ENCODE data around the gene SLIRP.
"Not testable (repeated sequence)": the region's sequence is repeated elsewhere in the genome, so short reads cannot be mapped to it uniquely, and the experiment has no call there.

The SLIRP gene

DNA sequence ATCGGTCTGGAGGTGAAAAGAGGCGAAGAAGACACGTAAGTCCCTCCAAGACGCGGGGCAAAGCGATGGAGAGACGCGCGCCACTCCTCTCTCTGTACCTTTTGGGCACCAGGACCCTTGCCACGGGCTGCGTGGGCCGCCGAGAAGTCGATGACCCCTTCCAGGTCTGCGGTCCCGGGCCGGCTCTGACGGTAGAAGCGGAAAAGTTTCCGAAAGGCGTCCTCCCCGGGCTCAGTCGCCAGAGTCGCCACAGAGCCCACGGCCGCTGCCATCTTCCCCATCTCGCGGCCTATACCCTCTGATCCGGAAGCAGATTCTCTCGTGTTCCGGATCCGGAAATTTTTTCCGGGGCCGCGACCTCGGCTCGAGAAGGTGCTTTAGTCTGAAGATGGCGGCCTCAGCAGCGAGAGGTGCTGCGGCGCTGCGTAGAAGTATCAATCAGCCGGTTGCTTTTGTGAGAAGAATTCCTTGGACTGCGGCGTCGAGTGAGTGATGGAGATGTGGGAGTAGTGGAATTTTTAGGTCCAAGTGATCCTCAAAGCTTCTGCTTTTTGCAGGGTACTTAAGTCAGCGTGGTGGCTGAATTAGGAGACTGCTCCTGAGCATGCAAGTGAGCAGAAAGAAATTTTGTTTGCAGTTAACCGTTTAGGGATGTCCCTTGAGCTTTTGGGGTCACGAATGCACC lies at the start of gene SLIRP, which contains the start of gene ALKBH1:
SLIRP (plus strand) TSS at position 380 of the 685 bp plus-strand sequence; CDS start at position 389, 9 bp downstream.
ALKBH1 (minus strand) TSS at position 300 of the 685 bp plus-strand sequence; CDS start at position 281, 19 bp downstream.
- peak; percentile 90 for DNase-seq

DNA sequence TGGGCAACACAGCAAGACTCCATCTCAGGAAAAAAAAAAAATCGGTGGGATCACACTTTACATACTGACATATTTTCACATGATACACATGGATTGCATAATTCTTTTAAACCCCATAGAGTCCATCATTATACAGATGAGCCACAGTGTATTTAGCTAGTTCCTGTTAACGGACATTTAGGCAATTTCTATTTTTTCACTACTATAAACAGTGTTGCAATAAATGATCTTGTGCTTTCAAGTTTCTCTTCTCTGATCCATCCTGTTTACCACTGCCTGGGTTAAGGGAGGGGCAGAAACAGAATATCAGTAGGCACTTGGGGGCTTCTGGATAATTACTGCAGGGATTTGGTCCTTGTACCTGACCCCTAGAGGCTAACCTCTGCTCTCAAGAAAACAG lies 48.1 kb upstream of the SLIRP start:
- DNase-seq, result peak; percentile 96

DNA sequence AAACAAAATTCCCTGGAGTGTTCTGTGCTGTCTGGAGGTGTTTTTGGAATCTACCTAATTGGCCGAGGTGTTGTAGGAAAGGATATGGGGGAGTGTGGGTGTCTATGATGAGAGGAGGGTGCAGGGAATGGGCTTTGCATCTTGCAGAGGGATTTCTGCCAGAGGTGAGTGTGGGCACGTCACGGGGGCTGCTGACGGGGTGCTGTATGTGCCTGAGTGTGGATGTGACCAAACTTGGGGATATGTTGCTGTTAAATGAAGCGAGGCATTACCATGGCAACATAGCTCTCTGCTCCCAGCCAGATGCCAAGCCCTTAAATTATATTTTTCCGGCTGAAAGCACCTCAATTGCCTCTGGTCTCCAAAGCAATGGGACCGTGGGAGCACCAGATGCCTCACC lies 47.1 kb upstream of the SLIRP start:
- no peak for DNase-seq

DNA sequence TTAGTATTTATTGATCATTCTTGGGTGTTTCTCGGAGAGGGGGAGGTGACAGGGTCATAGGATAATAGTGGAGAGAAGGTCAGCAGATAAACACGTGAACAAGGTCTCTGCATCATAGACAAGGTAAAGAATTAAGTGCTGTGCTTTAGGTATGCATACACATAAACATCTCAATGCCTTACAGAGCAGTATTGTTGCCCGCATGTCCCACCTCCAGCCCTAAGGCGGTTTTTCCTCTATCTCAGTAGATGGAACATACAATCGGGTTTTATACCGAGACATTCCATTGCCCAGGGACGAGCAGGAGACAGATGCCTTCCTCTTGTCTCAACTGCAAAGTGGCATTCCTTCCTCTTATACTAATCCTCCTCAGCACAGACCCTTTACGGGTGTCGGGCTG lies 46.3 kb upstream of the SLIRP start:
- DNase-seq, result not testable (repeated sequence)

DNA sequence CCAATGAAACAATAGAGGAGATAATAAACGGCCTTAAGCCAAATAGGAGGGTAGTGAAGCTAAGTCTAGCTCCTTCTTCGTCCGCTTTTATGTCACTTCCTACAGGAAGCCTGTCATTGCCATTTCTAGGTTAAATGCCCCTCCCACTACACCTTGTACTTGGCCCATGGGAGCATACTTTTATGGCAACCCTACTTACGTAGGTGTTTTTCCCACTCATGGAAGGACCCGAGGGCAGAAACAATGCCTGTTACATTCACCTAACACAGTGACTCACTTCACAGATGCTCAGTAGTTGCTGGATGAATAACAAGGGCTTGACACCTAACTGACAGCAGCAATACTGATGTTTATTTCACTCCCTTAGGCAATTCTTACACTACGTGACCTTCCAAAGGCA lies 44.6 kb upstream of the SLIRP start:
- DNase-seq, result no peak

DNA sequence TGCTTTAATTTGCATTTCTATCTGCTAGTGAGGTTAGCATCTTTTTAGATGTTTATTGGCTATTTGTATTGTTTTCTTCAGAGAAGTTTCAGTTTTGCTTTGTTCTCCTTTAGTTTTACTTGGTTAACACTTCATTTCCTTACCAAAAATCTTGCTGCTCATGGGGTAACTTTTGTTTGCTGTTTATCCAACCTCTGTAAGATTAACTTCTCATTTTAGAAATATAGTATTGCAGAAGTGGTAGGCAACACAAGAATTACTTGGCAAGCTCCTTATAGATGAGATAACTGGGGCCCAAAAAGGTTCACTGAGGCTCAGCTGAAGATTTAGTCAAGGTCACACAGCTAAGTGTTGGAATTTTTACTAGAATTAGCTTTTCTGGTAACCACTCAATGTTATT lies 40.6 kb upstream of the SLIRP start:
- peak; percentile 64 for DNase-seq

DNA sequence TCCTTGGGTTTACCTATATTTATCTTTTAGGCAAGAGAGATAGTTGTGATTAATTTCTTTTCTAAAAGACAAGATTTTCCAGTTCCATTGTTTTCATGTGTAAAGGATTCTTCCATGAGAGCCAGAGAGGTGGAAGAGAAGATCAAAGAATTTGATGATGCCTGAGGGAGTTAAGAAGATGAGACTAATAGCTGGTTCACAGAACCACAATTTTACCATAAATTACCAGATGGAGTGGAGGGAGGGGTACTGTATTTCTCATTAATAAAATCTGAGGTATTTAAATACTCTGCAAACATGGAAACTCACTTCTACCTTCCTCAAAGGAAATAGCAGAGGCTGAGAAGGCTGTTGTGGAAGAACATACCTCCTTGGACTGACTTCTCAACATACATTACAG lies 34.7 kb upstream of the SLIRP start:
- no peak for DNase-seq

DNA sequence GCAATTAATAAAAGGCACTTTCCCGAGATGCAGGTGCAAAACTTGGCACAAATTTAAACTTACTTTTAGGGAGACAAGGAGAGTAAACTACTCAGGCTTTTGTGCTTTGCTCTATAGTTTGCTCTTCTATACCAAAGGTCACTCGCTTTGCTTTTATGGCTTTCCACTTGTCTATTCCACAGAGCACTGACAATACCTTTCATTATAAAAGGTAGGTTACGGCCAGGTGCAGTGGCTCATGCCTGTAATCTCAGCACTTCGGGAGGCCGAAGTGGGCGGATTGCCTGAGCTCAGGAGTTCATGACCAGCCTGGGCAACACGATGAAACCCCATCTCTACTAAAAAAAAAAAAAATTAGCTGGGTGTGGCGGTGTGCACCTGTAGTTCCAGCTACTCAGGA lies 33.0 kb upstream of the SLIRP start:
- DNase-seq, result no peak

DNA sequence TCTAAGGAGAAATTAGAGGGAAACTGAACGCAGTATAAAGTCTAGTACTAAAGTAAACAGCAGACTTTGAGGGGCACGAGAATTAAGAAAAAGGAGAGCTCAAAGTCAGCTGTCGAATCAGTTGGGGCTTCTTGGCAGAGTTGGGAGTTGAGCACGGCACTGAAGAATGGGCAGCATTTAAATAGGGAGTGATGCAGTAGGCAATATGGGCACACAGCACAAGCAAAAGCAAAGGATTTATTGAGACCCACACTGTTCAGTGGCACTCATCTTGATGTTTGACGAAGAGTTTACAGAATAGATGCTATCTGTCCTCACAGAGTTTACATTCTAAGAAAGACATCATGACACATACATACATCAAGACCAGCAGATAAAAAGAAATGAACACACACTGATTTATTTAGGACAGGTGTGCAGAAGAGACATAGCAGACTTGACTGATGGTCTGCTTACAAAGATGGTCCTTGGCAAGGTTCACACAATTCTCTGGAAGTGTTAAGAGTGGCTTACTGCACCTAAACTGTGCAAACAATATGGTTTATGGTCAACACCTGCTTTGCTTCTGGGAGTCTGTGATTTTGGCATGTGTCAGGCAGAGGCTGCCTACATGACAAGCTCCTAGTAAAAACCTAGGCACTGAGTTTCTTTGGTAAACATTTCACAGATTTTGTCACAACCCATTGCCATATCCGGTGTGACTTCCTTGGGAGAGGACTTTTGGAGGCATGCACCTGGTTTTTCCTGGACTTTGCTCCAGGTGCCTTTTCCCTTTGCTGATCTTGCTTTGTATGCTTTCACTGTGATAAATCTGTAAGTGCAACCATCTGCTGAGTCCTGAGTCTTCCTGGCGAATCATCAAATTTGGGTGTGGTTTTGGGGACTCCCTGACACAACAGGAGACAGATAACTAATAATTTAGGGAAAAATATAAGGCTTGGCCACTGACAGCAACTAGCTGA lies 26.4 kb upstream of the SLIRP start:
- no peak for DNase-seq

DNA sequence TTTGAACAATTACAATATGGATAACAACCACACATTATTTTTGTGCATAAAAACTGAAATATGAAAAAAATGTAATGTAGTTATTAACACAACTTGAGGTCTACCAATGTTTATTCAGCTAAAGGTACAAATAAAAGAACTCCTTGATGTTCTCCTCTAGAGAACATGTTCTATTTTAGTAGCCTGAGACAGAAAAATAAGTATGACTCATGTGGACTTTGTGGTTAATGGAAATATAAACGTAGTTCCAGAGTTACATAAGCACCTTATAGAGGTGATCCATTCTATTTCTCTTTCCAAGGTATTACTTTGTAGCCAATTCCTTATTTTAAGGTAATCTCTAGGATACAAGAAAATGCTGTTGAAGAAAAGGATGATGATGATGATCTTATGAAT lies 25.7 kb upstream of the SLIRP start:
- DNase-seq, result no peak

DNA sequence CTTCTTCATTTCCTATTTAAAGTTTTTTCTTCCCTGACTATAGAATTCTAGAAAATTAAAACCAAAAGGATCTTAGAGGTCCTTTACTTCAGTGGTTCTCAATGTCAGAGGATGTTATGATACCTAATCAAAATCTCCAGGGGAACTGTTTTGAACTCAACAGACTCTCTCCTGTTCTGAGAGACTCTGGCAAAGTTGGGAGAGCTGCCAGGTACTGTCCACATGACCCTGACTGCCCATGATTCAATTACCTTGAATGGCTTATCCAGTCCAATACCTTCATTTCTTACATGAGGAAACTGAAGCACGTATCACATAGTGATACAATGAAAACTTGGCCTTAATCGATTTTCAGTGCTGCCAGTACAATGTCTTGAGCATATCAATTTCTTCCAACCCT lies 16.6 kb upstream of the SLIRP start:
- DNase-seq, result no peak

DNA sequence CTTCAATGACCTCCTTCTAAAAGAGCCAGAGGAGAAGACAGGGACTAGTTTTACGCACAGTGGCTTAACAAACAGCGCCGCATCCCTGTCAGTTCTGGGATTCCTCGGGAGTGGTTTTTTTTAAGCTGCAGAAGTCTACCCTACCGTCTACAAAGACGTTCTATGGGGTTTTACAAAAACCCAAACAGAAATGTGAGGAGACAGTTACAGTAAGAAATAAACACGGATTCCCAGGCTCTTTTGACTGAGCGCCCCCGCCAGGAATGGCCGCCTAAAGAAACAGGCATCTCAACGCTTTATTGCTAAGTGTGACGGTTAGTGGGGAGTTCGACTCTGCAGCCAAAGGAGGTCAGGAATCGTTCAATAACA lies 564 bp upstream of the SLIRP start:
- DNase-seq, result peak; percentile 42

DNA sequence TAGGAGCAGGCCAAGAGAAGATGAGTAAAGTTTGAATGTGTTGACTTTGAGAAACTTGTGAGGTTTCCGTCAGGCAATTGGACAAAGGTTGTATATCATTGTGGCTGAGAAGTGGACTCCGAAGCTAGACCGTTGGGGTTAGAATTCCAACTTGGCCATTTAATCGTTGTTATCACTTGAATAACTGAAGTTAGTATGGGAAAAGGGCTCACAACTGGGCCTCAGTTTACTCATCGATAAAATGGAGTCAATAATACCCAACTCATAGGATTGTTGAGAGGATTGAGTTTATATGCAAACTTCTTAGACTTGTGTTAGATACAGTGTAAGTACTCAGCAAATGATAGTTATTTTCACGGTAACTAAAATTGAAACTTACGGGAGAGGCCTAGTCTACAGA lies 846 bp downstream of the SLIRP start:
- DNase-seq, result no peak

DNA sequence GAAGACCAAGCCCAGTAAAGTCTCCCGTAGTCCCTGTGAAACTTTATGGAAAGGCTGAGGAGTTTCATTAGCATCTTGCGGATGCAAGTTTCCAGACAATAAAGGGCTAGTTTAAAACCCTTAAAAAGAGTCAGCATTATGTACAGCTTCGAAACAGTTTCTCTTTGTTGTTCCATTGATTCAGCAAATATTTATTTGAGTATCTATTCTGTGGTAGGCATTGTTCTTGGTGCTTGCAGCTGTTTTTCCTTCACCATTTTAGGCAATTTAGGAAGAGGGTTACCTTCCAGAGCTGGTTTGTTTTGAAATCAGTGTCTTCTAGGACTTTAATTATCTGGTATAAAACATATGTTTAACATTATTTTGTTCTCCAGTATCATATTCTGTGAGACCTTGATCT lies 1.5 kb downstream of the SLIRP start:
- DNase-seq, result no peak

DNA sequence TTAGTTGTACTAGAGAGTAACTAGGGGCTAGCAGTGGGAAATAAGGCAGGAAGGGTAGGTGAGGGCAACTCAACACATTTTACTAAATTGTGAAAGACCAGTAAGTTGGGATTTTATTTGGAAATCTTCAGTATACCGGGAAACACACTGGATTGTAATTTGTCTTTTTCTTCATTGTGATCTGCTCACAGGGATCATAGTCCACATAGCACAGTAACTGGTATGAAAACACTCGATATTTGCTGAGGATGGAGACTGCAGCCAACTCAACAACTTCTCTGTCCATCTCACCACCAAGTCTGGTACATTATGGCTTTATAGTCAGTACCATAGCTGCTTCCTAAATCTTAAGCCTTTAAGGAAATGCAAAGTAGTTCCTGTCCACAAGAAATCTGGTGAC lies 2.5 kb downstream of the SLIRP start:
- DNase-seq, result no peak

DNA sequence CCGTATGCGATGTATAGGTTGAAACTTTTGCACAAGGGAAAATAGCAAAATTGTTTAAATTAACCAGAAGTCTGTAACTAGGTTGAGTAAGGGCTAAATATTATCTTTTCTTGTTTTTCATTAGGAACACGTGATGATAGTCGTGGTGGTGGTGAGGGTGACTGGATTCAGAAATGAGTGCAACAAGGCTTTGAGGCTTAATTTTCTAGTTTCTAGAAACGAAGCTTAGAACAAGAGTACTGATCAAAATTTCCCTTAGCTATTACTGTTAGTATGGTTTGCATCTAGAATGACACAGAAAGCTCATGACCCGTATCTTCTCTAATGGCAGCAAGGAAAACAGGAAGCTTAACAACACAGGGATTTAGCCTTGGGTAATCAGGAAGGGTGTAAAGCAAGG lies 7.0 kb downstream of the SLIRP start:
- DNase-seq, result peak; percentile 43

DNA sequence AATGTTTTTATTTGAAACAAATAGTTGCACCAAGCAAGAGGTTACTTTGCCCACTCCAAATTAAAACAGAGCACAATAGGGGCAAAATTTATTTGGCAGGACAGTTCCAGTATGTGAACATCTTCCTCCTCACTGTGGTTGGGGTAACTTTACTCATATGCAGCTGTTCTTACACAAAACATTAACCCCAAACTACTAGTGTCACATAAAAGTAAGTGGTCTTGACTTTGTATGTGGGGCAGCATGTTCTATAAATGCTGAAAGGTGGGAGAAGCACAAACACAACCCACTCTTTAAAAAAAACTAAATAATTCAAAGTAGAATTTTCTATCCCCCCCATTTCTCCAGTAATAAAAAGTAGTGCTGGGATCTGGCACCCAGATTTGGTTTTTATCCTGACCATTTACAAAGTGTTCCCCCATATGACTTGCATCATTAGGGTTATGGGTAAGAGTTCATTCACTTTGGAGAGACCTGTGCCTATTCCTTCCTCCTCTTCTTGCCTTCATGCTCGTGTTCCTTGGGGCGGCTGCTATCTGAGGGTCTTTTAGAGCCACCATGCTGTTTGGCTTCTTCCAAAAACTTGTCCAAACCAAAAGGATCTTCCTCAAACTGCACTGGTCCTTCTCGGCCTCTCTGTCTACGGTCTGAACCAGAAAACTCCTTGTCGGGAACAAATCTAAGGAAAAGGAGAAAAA lies 9.9 kb downstream of the SLIRP start:
- DNase-seq, result no peak

DNA sequence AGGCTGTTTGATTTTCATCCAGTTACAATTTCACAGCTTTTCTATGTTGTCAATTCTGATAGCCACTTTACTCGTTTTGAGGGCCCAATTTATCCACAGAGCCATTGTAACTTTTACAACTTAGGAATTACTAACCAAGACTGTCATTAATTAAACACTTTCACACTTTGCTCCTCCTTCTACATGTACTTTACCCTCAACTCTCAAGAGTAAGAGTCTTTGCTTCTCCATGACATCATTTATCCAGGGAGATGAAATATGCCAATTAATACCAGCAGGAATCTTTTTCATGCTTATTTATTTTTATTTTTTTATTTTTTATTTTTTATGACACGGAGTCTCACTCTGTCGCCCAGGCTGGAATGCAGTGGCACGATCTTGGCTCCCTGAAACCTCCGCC lies 13.5 kb downstream of the SLIRP start:
- no peak for DNase-seq

DNA sequence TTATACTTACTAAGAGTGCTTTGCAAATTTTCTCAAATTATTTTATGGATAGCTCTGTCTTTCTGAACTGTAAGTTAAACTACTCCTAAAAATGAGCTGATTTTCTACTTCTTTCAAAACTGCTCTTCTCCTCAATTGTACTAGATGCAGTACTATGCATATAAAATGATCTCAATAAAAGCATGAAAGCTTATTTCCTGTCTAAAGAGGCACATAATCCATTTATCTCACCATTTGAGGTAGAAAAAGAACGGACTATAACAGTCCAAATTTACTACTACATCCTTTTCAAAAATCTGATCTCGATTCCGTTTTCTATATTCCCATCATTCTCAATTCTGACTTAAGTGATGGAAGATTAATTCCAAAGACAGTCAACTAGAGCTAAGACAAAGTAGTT lies 14.4 kb downstream of the SLIRP start:
- DNase-seq, result no peak

DNA sequence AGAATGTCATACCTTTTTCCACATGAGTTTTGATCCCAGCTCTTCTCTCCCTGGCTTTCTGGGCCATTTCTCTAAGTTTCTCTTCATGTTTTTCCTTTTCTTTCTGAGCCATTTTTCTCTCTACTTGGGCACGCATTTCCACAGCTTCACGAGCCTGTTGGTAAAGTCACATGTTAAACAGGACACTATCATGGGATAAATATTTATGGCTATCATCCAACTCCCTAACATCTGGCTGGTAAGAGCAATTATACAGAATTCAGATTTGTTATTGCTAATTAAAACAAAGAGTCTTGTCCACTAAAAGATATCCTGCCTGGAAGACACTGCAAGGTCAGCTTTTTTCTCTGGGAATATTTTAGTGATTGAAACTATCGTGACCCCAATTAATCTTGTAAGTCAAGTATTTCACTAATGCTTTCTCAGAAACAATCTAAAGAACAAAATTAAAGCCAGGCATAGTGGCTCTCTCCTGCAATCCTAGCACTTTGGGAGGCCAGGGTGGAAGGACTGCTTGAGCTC lies 23.1 kb downstream of the SLIRP start:
- DNase-seq, result no peak

DNA sequence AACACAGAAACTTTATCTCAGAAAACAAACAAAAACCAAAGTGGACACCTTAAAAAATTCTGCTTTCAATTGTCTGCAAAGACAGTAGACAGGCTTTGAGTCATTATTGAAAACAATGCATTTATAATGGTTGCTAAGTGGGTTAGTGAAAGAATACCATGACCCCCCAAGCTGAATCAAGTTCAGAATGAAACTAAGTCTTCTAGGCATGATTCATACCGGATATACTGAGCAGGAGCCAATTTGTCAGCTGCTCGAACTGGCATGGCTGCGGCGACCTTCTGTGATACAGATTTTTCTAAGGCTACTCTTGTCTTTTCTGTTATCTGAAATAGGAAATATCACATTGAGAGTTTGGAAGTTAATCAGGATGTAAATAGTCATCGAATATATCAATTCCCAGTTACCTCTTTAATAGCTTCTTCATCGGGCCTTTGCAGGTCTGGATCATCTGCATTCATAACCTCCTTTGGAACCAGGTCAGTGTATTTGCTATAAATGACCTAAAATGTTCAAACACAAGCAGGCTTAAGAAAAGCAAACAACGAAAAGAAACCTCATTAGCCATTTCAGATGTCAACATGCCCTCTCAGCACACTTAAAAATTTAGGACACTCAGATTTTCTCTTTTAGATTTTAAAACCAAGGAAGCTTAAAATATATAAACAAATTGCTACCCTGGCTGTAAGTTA lies 30.8 kb downstream of the SLIRP start:
- no peak for DNase-seq

DNA sequence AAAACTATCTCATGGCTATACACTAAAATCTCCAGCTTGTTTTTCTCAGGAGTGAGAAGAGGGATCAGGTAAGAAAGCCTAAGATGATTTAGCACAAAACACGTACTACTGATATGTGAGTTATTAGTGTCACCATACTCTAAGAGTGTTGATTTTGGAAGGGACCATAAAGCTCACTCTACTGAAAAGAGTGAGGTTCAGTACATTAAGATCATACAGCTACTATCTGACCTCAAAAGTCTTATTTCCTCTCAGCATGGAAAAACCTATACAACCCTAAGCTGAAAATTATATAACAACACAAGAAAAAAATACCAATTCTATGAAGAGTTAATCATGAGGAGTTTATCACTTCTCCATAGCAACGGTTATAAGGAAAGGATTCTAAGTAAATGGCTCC lies 33.5 kb downstream of the SLIRP start:
- no peak for DNase-seq
